HepG2 (cell line): ENCODE results near the gene VMO1. TPM values are rescaled to one million over a fixed set of nuclear protein-coding genes. Genes with fewer than 3 reads are reported as not detected.

ENCODE experiments used
- AKAP8 ChIP-seq: sonication (generic); formaldehyde crosslinking; IDR thresholded peaks from 2 replicates; pipeline ENCODE4 v1.5.1; 2020; ENCODE audit warnings: mild to moderate bottlenecking, missing genetic modification reagents
- CENPBD1 ChIP-seq: sonication (generic); formaldehyde crosslinking; IDR thresholded peaks from 2 replicates; pipeline ENCODE4 v1.8.0; 2022; ENCODE audit warnings: missing genetic modification reagents, low read depth, mild to moderate bottlenecking, borderline replicate concordance
- CREM ChIP-seq, 2 experiments: sonication (generic) in 1 of 2; formaldehyde crosslinking in 1 of 2; IDR thresholded peaks; 2 replicates each; pipeline versions ENCODE4 v1.4.0 to v1.6.1; 2016 to 2020; ENCODE audit warnings: antibody characterized with exemption in 1 of 2, mild to moderate bottlenecking in 1 of 2, missing genetic modification reagents in 1 of 2
- CTCF ChIP-seq: sonication (generic); formaldehyde crosslinking; IDR thresholded peaks from 2 replicates; pipeline ENCODE4 v1.5.0; 2020; ENCODE audit warnings: mild to moderate bottlenecking, missing genetic modification reagents, moderate library complexity
- DR1 ChIP-seq: sonication (generic); formaldehyde crosslinking; IDR thresholded peaks from 2 replicates; pipeline ENCODE4 v1.8.0; 2021; ENCODE audit warnings: mild to moderate bottlenecking, missing genetic modification reagents, inconsistent platforms
- E2F5 ChIP-seq: sonication (generic); formaldehyde crosslinking; conservative IDR thresholded peaks from 2 replicates; pipeline ENCODE4 v1.4.0; 2020; ENCODE audit warnings: missing genetic modification reagents
- NFE2 ChIP-seq: sonication (generic); formaldehyde crosslinking; IDR thresholded peaks from 2 replicates; pipeline ENCODE4 v1.4.0; 2020; ENCODE audit warnings: missing genetic modification reagents
- PATZ1 ChIP-seq: sonication (generic); formaldehyde crosslinking; IDR thresholded peaks from 2 replicates; pipeline ENCODE4 v1.4.0; 2020; ENCODE audit warnings: missing genetic modification reagents
- RCOR2 ChIP-seq: IDR thresholded peaks from 2 replicates; pipeline ENCODE4 v1.6.1; 2016; ENCODE audit warnings: missing biosample characterization, missing genetic modification reagents
- SAP130 ChIP-seq: IDR thresholded peaks from 2 replicates; pipeline ENCODE4 v1.6.1; 2016; ENCODE audit warnings: low read depth
- SMARCE1 ChIP-seq: fragments of 450-650 bp; IDR thresholded peaks from 2 replicates; pipeline ENCODE4 v1.6.1; 2017; ENCODE audit warnings: borderline replicate concordance
- TFE3 ChIP-seq: IDR thresholded peaks from 2 replicates; pipeline ENCODE4 v1.6.1; 2016
- ZBTB25 ChIP-seq: IDR thresholded peaks from 2 replicates; pipeline ENCODE4 v1.6.1; 2018; ENCODE audit warnings: missing genetic modification reagents
- ZFP36L1 ChIP-seq: sonication (generic); formaldehyde crosslinking; IDR thresholded peaks from 2 replicates; pipeline ENCODE4 v1.8.0; 2022; ENCODE audit warnings: mild to moderate bottlenecking, missing genetic modification reagents, moderate library complexity
- ZNF17 ChIP-seq: sonication (generic); formaldehyde crosslinking; IDR thresholded peaks from 2 replicates; pipeline ENCODE4 v1.5.0; 2020; ENCODE audit warnings: mild to moderate bottlenecking, missing genetic modification reagents
- ZNF383 ChIP-seq: sonication (generic); formaldehyde crosslinking; IDR thresholded peaks from 2 replicates; pipeline ENCODE4 v1.4.0; 2020; ENCODE audit warnings: missing genetic modification reagents, mild to moderate bottlenecking, borderline replicate concordance
- ZNF512B ChIP-seq: sonication (generic); formaldehyde crosslinking; IDR thresholded peaks from 2 replicates; pipeline ENCODE4 v1.5.1; 2020; ENCODE audit warnings: missing genetic modification reagents, mild to moderate bottlenecking, borderline replicate concordance
- polyA plus RNA-seq, 8 experiments: library from polyadenylated mRNA; depleted of rRNA in 3 of 8; stranded (reverse) in 7 of 8; unstranded in 1 of 8; fragments of >200 nt; fragmentation: Illumina TruSeq in 4 of 8; extraction: Trizol in 4 of 8; gene quantifications; 2 replicates each; pipeline versions ENCODE4 v1.2.1 to v1.2.3, GENCODE V29; 2011 to 2016; ENCODE audit warnings: low read depth in 4 of 8, missing spikeins in 1 of 8, mixed read lengths in 1 of 8; ENCODE audit not compliant: insufficient read depth in 1 of 8
- total RNA-seq, 5 experiments: library from RNA; depleted of rRNA; stranded (reverse); fragments of >200 nt; fragmentation: Illumina TruSeq; extraction: Trizol; gene quantifications; 2 replicates each; pipeline ENCODE4 v1.2.3, GENCODE V29; 2016; ENCODE audit warnings: low read depth in 1 of 5

VMO1 gene
- total and polyA plus RNA-seq, 2 of the 13 experiments (the other 11 are each of a cell fraction or from before 2014, with no cell fraction given): not detected

GRCh38 chr17:4788807-4789700 is 2.9 kb upstream of the VMO1 start, which contains the start of gene GLTPD2 (continued):
- TF ChIP-seq CTCF (peak; percentile 72), DR1 (CRISPR knock-in tag) (no peak), E2F5 (no peak), NFE2 (CRISPR knock-in tag) (no peak), ZNF383 (CRISPR knock-in tag) (no peak), CREM (IDR thresholded peaks at IDR 0.05) (no peak), CREM (CRISPR knock-in tag; IDR thresholded peaks at IDR 0.05) (no peak), PATZ1 (peak; percentile 96), SAP130 (peak; percentile 93), ZFP36L1 (CRISPR knock-in tag) (0 out of 2 replicates have a peak, but pooled peaks have one; percentile 59), ZNF512B (CRISPR knock-in tag) (0 out of 2 replicates have a peak, but pooled peaks have one; percentile 34), ZBTB25 (0 out of 2 replicates have a peak, but pooled peaks have one; percentile 48), ZNF17 (CRISPR knock-in tag) (peak; percentile 71; the same call in 1 of the 2 replicates), SMARCE1 (no peak), RCOR2 (CRISPR knock-in tag) (no peak), AKAP8 (CRISPR knock-in tag) (0 out of 2 replicates have a peak, but pooled peaks have one; percentile 59), CENPBD1 (CRISPR knock-in tag) (no peak; the same call in 1 of the 2 replicates), TFE3 (CRISPR knock-in tag) (peak; percentile 73)
